Neural cell (in vitro differentiated cells): ENCODE measurements around the gene AVPI1. TPM values are rescaled to one million over a fixed set of nuclear protein-coding genes. Genes with fewer than 3 reads are reported as not detected.

Experiments
- H2AFZ ChIP-seq: fragments of 200-600, 300-800 bp; sonication (generic), shearing (Covaris generic); 2 replicates; pipeline ENCODE4 v1.6.0; 2014; ENCODE audit warnings: low read depth, mild to moderate bottlenecking, antibody characterized with exemption, low read length, moderate library complexity
- H3F3A ChIP-seq: fragments of 200-600 bp; shearing (Covaris generic); 2 replicates; pipeline ENCODE4 v1.6.1; 2016; ENCODE audit warnings: mild to moderate bottlenecking, moderate library complexity, mixed read lengths, antibody characterized with exemption, low read length; ENCODE audit not compliant: insufficient read depth, poor library complexity, severe bottlenecking
- H3K27ac ChIP-seq: fragments of 200-600, 300-800 bp; sonication (generic), shearing (Covaris generic); 2 replicates; pipeline ENCODE4 v1.5.1; 2014; ENCODE audit warnings: mild to moderate bottlenecking, low read length, moderate library complexity
- H3K27me3 ChIP-seq: fragments of 300-800, 200-600 bp; sonication (generic), shearing (Covaris generic); 2 replicates; pipeline ENCODE4 v1.6.0; 2014; ENCODE audit warnings: mild to moderate bottlenecking, low read depth, low read length, moderate library complexity; ENCODE audit not compliant: insufficient read depth
- H3K36me3 ChIP-seq: fragments of 300-800, 200-600 bp; sonication (generic), shearing (Covaris generic); 2 replicates; pipeline ENCODE4 v1.5.1; 2014; ENCODE audit warnings: mild to moderate bottlenecking, antibody characterized with exemption, low read length, moderate library complexity; ENCODE audit not compliant: insufficient read depth
- H3K4me2 ChIP-seq: fragments of 300-800, 200-600 bp; sonication (generic), shearing (Covaris generic); 2 replicates; pipeline ENCODE4 v1.6.0; 2014; ENCODE audit warnings: mild to moderate bottlenecking, low read length
- H3K4me3 ChIP-seq: fragments of 300-800, 200-600 bp; sonication (generic), shearing (Covaris generic); 2 replicates; pipeline ENCODE4 v1.5.1; 2014; ENCODE audit warnings: mild to moderate bottlenecking, low read length, moderate library complexity
- H3K79me2 ChIP-seq: fragments of 200-600 bp; shearing (Covaris generic); replicated peaks from 2 replicates; pipeline ENCODE4 v1.6.0; 2014; ENCODE audit warnings: mild to moderate bottlenecking, low read length, moderate library complexity; ENCODE audit not compliant: insufficient read depth
- H3K9ac ChIP-seq: fragments of 300-800, 200-600 bp; sonication (generic), shearing (Covaris generic); 2 replicates; pipeline ENCODE4 v1.6.1; 2016; ENCODE audit warnings: mild to moderate bottlenecking, low read length, mixed read lengths
- H3K9me2 ChIP-seq: fragments of 200-600 bp; shearing (Covaris generic); 2 replicates; pipeline ENCODE4 v1.6.1; 2016; ENCODE audit warnings: mild to moderate bottlenecking, low read length, mixed read lengths; ENCODE audit not compliant: insufficient read depth
- H3K9me3 ChIP-seq: fragments of 200-600, 300-800 bp; sonication (generic), shearing (Covaris generic); 2 replicates; pipeline ENCODE4 v1.6.1; 2016; ENCODE audit warnings: mild to moderate bottlenecking, mixed run types, low read length, moderate library complexity, mixed read lengths
- H4K20me1 ChIP-seq: fragments of 200-600 bp; shearing (Covaris generic); 2 replicates; pipeline ENCODE4 v1.6.1; 2016; ENCODE audit warnings: mild to moderate bottlenecking, mixed run types; ENCODE audit not compliant: insufficient read depth
- EP300 ChIP-seq: fragments of 450-650 bp; conservative IDR thresholded peaks from 2 replicates; pipeline ENCODE4 v1.6.1; 2014; ENCODE audit warnings: antibody characterized with exemption, mild to moderate bottlenecking, moderate library complexity; ENCODE audit not compliant: poor library complexity, severe bottlenecking
- EZH2 ChIP-seq: fragments of 200-600, 300-800 bp; shearing (Covaris generic), sonication (generic); IDR thresholded peaks from 2 replicates; pipeline ENCODE4 v1.6.1; 2014; ENCODE audit warnings: antibody characterized with exemption, low read length, borderline replicate concordance, mild to moderate bottlenecking; ENCODE audit not compliant: insufficient read depth, poor library complexity, severe bottlenecking
- MXI1 ChIP-seq: fragments of 450-650 bp; conservative IDR thresholded peaks from 2 replicates; pipeline ENCODE4 v1.6.1; 2014; ENCODE audit warnings: antibody characterized with exemption, mild to moderate bottlenecking; ENCODE audit not compliant: poor library complexity, severe bottlenecking
- POLR2AphosphoS5 ChIP-seq: IDR thresholded peaks from 2 replicates; pipeline ENCODE4 v1.6.1; 2012
- RAD21 ChIP-seq: fragments of 450-650 bp; conservative IDR thresholded peaks from 2 replicates; pipeline ENCODE4 v1.6.1; 2014; ENCODE audit warnings: antibody characterized with exemption, mild to moderate bottlenecking, moderate library complexity
- SMC3 ChIP-seq: fragments of 450-650 bp; conservative IDR thresholded peaks from 2 replicates; pipeline ENCODE4 v1.6.1; 2014; ENCODE audit warnings: antibody characterized with exemption, mild to moderate bottlenecking, moderate library complexity; ENCODE audit not compliant: poor library complexity
- TAF1 ChIP-seq: IDR thresholded peaks from 2 replicates; pipeline ENCODE4 v1.6.1; 2012; ENCODE audit warnings: low read depth
- polyA plus RNA-seq: library from polyadenylated mRNA; depleted of rRNA; stranded (reverse); fragments of >200 nt; gene quantifications from 2 replicates; pipeline ENCODE4 v1.2.3, GENCODE V29; 2014
- TF ChIP-seq, protein P1 (sequence below): fragments of 450-650 bp; IDR thresholded peaks from 2 replicates; pipeline ENCODE4 v1.5.1; 2014; ENCODE audit warnings: antibody characterized with exemption, mild to moderate bottlenecking, moderate library complexity; ENCODE audit not compliant: poor library complexity, severe bottlenecking
- TF ChIP-seq, protein P2 (sequence below): IDR thresholded peaks from 2 replicates; pipeline ENCODE4 v1.6.1; 2012; ENCODE audit warnings: borderline replicate concordance

Gene AVPI1
- polyA plus RNA-seq, 1 donor from 2014 or later, result 1.3 TPM

DNA sequence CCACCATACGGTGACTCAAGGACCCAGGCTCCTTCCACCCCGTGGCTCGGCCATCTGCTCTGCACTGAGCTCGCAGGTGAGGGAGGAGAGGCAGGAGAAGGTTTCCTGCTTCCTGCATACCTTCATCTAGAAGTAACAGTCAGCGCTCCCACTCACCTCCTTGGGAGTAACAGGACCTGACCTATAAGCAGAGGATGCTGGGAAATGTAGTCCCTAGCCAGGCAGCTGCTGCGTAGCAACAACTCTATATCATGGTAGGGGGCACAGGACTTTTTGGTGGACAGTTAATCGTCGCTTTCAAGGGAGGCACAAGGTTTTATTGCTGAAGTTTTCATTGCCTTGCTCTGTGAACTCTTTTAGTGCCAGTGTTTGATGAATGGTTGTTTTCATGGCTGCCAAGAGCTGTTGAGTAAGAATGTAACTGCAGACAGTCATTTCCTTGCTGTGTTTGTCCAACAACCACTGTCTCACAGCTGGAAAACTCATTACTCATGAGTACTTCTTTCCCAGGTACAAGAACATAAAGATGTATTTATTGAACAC is 39.7 kb upstream of the AVPI1 start:
- Histone ChIP-seq H3K9me2 (no peaks in the 10 kb centered on the region), H3K9ac (no peak overlapping the region), H4K20me1 (no peaks in the 10 kb centered on the region), H3F3A (no peaks in the 10 kb centered on the region), H3K4me3 (no peak overlapping the region), H3K4me2 (no peak overlapping the region), H3K27me3 (no peaks in the 10 kb centered on the region), H3K9me3 (no peaks in the 10 kb centered on the region), H2AFZ (no peak overlapping the region), H3K27ac (no peak overlapping the region), H3K79me2 (no peaks in the 10 kb centered on the region), H3K36me3 (no peaks in the 10 kb centered on the region)
- TF ChIP-seq EZH2, result no peak
- TF ChIP-seq EP300, result no peak
- TF ChIP-seq RAD21, result no peak
- TF ChIP-seq MXI1, result no peak
- TF ChIP-seq SMC3, result no peak
- TF ChIP-seq POLR2AphosphoS5, result no peak
- TF ChIP-seq, protein P1, sequence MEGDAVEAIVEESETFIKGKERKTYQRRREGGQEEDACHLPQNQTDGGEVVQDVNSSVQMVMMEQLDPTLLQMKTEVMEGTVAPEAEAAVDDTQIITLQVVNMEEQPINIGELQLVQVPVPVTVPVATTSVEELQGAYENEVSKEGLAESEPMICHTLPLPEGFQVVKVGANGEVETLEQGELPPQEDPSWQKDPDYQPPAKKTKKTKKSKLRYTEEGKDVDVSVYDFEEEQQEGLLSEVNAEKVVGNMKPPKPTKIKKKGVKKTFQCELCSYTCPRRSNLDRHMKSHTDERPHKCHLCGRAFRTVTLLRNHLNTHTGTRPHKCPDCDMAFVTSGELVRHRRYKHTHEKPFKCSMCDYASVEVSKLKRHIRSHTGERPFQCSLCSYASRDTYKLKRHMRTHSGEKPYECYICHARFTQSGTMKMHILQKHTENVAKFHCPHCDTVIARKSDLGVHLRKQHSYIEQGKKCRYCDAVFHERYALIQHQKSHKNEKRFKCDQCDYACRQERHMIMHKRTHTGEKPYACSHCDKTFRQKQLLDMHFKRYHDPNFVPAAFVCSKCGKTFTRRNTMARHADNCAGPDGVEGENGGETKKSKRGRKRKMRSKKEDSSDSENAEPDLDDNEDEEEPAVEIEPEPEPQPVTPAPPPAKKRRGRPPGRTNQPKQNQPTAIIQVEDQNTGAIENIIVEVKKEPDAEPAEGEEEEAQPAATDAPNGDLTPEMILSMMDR, result no peak
- TF ChIP-seq, protein P2, sequence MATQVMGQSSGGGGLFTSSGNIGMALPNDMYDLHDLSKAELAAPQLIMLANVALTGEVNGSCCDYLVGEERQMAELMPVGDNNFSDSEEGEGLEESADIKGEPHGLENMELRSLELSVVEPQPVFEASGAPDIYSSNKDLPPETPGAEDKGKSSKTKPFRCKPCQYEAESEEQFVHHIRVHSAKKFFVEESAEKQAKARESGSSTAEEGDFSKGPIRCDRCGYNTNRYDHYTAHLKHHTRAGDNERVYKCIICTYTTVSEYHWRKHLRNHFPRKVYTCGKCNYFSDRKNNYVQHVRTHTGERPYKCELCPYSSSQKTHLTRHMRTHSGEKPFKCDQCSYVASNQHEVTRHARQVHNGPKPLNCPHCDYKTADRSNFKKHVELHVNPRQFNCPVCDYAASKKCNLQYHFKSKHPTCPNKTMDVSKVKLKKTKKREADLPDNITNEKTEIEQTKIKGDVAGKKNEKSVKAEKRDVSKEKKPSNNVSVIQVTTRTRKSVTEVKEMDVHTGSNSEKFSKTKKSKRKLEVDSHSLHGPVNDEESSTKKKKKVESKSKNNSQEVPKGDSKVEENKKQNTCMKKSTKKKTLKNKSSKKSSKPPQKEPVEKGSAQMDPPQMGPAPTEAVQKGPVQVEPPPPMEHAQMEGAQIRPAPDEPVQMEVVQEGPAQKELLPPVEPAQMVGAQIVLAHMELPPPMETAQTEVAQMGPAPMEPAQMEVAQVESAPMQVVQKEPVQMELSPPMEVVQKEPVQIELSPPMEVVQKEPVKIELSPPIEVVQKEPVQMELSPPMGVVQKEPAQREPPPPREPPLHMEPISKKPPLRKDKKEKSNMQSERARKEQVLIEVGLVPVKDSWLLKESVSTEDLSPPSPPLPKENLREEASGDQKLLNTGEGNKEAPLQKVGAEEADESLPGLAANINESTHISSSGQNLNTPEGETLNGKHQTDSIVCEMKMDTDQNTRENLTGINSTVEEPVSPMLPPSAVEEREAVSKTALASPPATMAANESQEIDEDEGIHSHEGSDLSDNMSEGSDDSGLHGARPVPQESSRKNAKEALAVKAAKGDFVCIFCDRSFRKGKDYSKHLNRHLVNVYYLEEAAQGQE, result no peak
- TF ChIP-seq TAF1, result no peak

DNA sequence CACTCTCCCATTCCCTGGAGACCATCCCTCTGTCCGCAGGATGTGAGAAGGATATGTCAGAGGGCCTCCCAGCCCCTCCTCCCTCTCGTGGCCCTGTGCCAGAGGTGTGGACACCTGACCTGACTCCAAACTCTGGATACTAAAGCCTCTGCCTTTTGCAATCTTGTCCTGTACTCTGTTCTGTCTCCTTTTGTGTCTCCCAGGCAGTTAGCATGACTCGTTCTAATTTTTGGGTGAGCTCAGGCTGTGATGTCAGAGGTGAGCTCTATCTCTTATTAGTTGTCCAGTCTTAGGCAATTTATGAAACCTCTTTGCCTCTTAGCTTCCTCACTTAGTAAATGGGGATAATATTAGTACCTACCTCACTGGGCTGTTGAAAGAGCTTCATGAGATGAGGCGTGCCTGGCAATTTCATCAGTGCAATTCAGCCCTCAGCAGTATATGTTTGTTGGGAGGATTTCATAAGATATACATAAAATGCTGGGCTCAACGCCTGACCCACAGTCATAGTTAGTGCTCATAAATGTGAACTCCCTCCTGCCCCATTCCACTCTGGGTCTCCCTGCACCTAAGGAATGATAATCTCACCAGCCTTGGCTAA is 37.4 kb upstream of the AVPI1 start:
- Histone ChIP-seq H3K79me2 (no peaks in the 10 kb centered on the region), H3K27me3 (no peaks in the 10 kb centered on the region), H4K20me1 (no peaks in the 10 kb centered on the region), H3F3A (no peaks in the 10 kb centered on the region), H3K9ac (no peak overlapping the region), H3K36me3 (no peaks in the 10 kb centered on the region), H2AFZ (no peak overlapping the region), H3K4me3 (no peak overlapping the region), H3K9me2 (no peaks in the 10 kb centered on the region), H3K27ac (no peak overlapping the region), H3K9me3 (no peaks in the 10 kb centered on the region), H3K4me2 (no peak overlapping the region)
- TF ChIP-seq EZH2 (no peak), SMC3 (no peak), RAD21 (no peak), POLR2AphosphoS5 (no peak), EP300 (no peak), TAF1 (no peak), MXI1 (no peak)
- TF ChIP-seq, protein P1, result no peak
- TF ChIP-seq, protein P2, result no peak
